CD14-positive monocyte (primary cell): ENCODE results near the gene UBA1. TPM values are rescaled to one million over a fixed set of nuclear protein-coding genes. Genes with fewer than 3 reads are reported as not detected.
A peak's percentile ranks its signal among the peaks of the same experiment; 100 is the strongest.

Source experiments
- DNase-seq, 3 donors: peaks; one replicate each; pipeline ENCODE4 v3.0.0-alpha.2; 2011 to 2022
- H2AFZ ChIP-seq: 2 replicates; pipeline ENCODE4 v1.6.0; 2012; ENCODE audit warnings: mild to moderate bottlenecking, low read depth, low read length, inconsistent platforms; ENCODE audit not compliant: insufficient read depth, poor library complexity, severe bottlenecking
- H3K27ac ChIP-seq, 2 donors: 1 replicate in 1 of 2; 2 replicates in 1 of 2; pipeline ENCODE4 v1.5.1; 2012 to 2013; ENCODE audit warnings: low read length in 2 of 2, control low read depth in 1 of 2, inconsistent platforms in 1 of 2, low read depth in 1 of 2, mild to moderate bottlenecking in 1 of 2
- H3K27me3 ChIP-seq, 2 donors: one replicate each; pipeline versions ENCODE4 v1.6.0 to v1.6.1; 2011 to 2013; ENCODE audit warnings: low read length in 2 of 2; ENCODE audit not compliant: control insufficient read depth in 2 of 2, insufficient read depth in 2 of 2
- H3K36me3 ChIP-seq, 2 donors: replicated peaks in 1 of 2; 1 replicate in 1 of 2; 2 replicates in 1 of 2; pipeline versions ENCODE4 v1.5.1 to v1.6.1; 2012 to 2013; ENCODE audit warnings: low read length in 2 of 2, control low read depth in 1 of 2, inconsistent platforms in 1 of 2, mild to moderate bottlenecking in 1 of 2; ENCODE audit not compliant: insufficient read depth in 2 of 2, control insufficient read depth in 1 of 2
- H3K4me1 ChIP-seq, 2 donors: 1 replicate in 1 of 2; 2 replicates in 1 of 2; pipeline versions ENCODE4 v1.5.1 to v1.6.1; 2012 to 2013; ENCODE audit warnings: low read length in 2 of 2, control low read depth in 1 of 2, inconsistent platforms in 1 of 2, mild to moderate bottlenecking in 1 of 2, moderate library complexity in 1 of 2; ENCODE audit not compliant: insufficient read depth in 2 of 2, control insufficient read depth in 1 of 2
- H3K4me2 ChIP-seq: replicated peaks from 2 replicates; pipeline ENCODE3; 2012; ENCODE audit warnings: low read length, moderate library complexity, mild to moderate bottlenecking; ENCODE audit not compliant: poor library complexity, severe bottlenecking; ENCODE audit errors: extremely low read depth
- H3K4me3 ChIP-seq, 3 experiments: fragments of 200-600 bp in 1 of 3; sonication (generic) in 1 of 3; replicated peaks in 1 of 3; 1 replicate in 2 of 3; 2 replicates in 1 of 3; pipeline ENCODE4 v1.5.1; 2011 to 2013; ENCODE audit warnings: low read length in 3 of 3, mild to moderate bottlenecking in 3 of 3, control low read depth in 2 of 3, low read depth in 2 of 3, inconsistent platforms in 1 of 3, moderate library complexity in 1 of 3
- H3K79me2 ChIP-seq: 2 replicates; pipeline ENCODE4 v1.6.0; 2012; ENCODE audit warnings: mild to moderate bottlenecking, control low read depth, inconsistent platforms, low read length, moderate library complexity; ENCODE audit not compliant: insufficient read depth
- H3K9ac ChIP-seq: 2 replicates; pipeline ENCODE4 v1.6.0; 2017; ENCODE audit warnings: low read length, mild to moderate bottlenecking; ENCODE audit not compliant: insufficient read depth, poor library complexity, severe bottlenecking
- H3K9me3 ChIP-seq, 2 donors: replicated peaks in 1 of 2; 1 replicate in 1 of 2; 2 replicates in 1 of 2; pipeline versions ENCODE4 v1.5.1 to v1.6.1; 2012 to 2013; ENCODE audit warnings: low read length in 2 of 2, control low read depth in 1 of 2; ENCODE audit not compliant: control insufficient read depth in 1 of 2, insufficient read depth in 1 of 2
- H4K20me1 ChIP-seq: 2 replicates; pipeline ENCODE4 v1.6.0; 2012; ENCODE audit warnings: mild to moderate bottlenecking, low read length, control low read depth, moderate library complexity; ENCODE audit not compliant: insufficient read depth
- H3K27ac Mint-ChIP-seq, 7 donors: one replicate each; pipeline ENCODE4 v1.8.0; 2020; ENCODE audit warnings: mild to moderate bottlenecking in 7 of 7, mixed read lengths in 7 of 7, moderate library complexity in 6 of 7, inconsistent platforms in 2 of 7
- H3K27me3 Mint-ChIP-seq, 3 donors: one replicate each; pipeline ENCODE4 v1.8.0; 2021 to 2022; ENCODE audit warnings: low read depth in 3 of 3, mild to moderate bottlenecking in 3 of 3, mixed read lengths in 3 of 3, moderate library complexity in 3 of 3, inconsistent platforms in 1 of 3
- H3K36me3 Mint-ChIP-seq, 2 donors: one replicate each; pipeline ENCODE4 v1.8.0; 2020; ENCODE audit warnings: mixed read lengths in 2 of 2, inconsistent platforms in 1 of 2, mild to moderate bottlenecking in 1 of 2
- H3K4me1 Mint-ChIP-seq: one replicate; pipeline ENCODE4 v1.8.0; 2020; ENCODE audit warnings: mild to moderate bottlenecking, mixed read lengths
- H3K4me3 Mint-ChIP-seq, 2 donors: one replicate each; pipeline ENCODE4 v1.8.0; 2020; ENCODE audit warnings: mild to moderate bottlenecking in 2 of 2, mixed read lengths in 2 of 2, moderate library complexity in 1 of 2
- H3K9me3 Mint-ChIP-seq, 7 donors: one replicate each; pipeline ENCODE4 v1.8.0; 2020 to 2022; ENCODE audit warnings: mixed read lengths in 7 of 7, mild to moderate bottlenecking in 6 of 7, moderate library complexity in 6 of 7, inconsistent platforms in 2 of 7
- WGBS: methylation state at CpG from one replicate; pipeline ENCODE4 v1.1.5; 2013; ENCODE audit warnings: missing lambda C conversion rate; ENCODE audit not compliant: insufficient coverage; 5-methylcytosine and 5-hydroxymethylcytosine counted together
- intact Hi-C, 2 donors: fragments of 100-400 bp; cut with micrococcal nuclease; formaldehyde crosslinking; loops; one replicate each; pipeline versions ENCODE4 v1.15.0 to v1.15.1; 2023
- polyA plus RNA-seq, 3 donors: library from polyadenylated mRNA; depleted of rRNA in 1 of 3; unstranded in 2 of 3; stranded (reverse) in 1 of 3; fragments of 300-500 nt in 2 of 3; fragments of >200 nt in 1 of 3; fragmentation: Illumina TruSeq in 2 of 3; gene quantifications; 1 replicate in 2 of 3; 2 replicates in 1 of 3; pipeline ENCODE4 v1.2.3, GENCODE V29; 2012 to 2021
- TF ChIP-seq, protein P1 (sequence below): fragments of 200-600 bp; IDR thresholded peaks from one replicate; pipeline ENCODE4 v1.8.0; 2022; ENCODE audit warnings: antibody characterized with exemption, mild to moderate bottlenecking

Gene UBA1
- polyA plus RNA-seq, 3 donors: 125 to 157 (median 150) TPM

DNA sequence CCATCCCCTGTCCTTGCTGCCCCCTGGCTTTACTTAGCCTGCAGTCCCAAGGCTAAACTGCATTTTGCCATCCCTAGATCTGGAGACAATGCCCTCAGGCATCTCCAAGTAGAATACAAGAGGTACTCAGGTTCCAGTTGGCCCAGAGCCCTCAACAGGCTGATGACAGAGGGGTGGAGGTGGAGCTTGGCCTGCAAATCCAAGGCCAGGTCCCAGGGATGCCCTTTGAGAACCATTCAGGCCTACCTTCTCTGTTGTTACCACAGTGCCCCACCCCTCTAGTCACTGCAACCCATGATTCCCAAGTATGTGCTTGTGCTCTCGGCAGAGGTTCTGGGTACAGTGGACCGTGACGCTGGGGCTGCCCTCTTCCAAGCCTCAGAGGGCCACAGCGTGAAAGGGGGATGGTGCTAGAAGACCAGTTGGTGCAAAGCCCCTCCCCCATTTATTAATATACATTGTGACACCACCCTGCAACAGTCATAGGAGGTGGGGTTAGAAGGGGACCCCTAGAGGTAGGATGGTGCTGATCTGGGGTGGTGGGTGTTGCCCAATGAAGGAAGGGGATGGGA lies 6.4 kb upstream of the UBA1 start:
- H3K79me2 ChIP-seq: peaks cover 8% of the 10 kb centered on the region
- no peak for DNase-seq
- Mint-ChIP-seq H3K4me3 (no peak overlapping the region), H3K9me3 (peaks cover 0 to 7% (median 0%) of the 10 kb centered on the region in 7 donors), H3K27me3 (peaks cover 0 to 46% (median 3%) of the 10 kb centered on the region in 3 donors), H3K36me3 (peaks cover 33 to 41% of the 10 kb centered on the region in 2 donors), H3K27ac (peak overlapping the region in 1 of 7 donors; percentile 27), H3K4me1 (peaks cover 14% of the 10 kb centered on the region)
- no peaks in the 10 kb centered on the region for H3K9me3 ChIP-seq
- no peak overlapping the region for H2AFZ ChIP-seq
- TF ChIP-seq, protein P1, sequence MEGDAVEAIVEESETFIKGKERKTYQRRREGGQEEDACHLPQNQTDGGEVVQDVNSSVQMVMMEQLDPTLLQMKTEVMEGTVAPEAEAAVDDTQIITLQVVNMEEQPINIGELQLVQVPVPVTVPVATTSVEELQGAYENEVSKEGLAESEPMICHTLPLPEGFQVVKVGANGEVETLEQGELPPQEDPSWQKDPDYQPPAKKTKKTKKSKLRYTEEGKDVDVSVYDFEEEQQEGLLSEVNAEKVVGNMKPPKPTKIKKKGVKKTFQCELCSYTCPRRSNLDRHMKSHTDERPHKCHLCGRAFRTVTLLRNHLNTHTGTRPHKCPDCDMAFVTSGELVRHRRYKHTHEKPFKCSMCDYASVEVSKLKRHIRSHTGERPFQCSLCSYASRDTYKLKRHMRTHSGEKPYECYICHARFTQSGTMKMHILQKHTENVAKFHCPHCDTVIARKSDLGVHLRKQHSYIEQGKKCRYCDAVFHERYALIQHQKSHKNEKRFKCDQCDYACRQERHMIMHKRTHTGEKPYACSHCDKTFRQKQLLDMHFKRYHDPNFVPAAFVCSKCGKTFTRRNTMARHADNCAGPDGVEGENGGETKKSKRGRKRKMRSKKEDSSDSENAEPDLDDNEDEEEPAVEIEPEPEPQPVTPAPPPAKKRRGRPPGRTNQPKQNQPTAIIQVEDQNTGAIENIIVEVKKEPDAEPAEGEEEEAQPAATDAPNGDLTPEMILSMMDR: no peak
- peaks cover 14 to 17% of the 10 kb centered on the region in 2 donors for H3K4me1 ChIP-seq
- no peak overlapping the region for H3K4me3 ChIP-seq
- peaks cover 4% of the 10 kb centered on the region for H4K20me1 ChIP-seq
- WGBS: no CpG with 5 or more reads among the region's 4 CpGs
- peaks cover 26 to 42% of the 10 kb centered on the region in 2 donors for H3K36me3 ChIP-seq
- H3K4me2 ChIP-seq: no peak overlapping the region
- intact Hi-C loops: no loop called here
- H3K9ac ChIP-seq: no peak overlapping the region
- no peak overlapping the region for H3K27ac ChIP-seq
- peaks cover 0 to 3% of the 10 kb centered on the region in 2 donors for H3K27me3 ChIP-seq

DNA sequence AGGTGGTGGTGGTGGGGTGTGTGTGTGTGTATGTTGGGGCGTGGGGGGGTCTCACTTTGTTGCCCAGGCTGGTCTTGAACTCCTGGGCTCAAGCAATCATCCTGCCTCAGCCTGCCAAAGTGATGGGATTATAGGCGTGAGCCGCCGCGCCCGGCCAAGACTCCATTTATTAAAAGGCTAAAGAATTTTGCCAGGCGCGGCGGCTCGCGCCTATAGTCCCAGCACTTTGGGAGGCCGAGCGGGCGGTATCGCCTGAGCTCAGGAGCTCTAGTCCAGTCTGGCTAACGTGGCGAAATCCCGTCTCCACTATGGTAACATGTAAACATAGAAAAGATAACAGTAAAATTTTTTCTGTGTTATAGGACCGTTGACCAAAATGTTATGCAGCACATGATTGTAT lies 3.7 kb upstream of the UBA1 start:
- Histone ChIP-seq H3K4me1 (peaks cover 32 to 33% of the 10 kb centered on the region in 2 donors), H3K27me3 (peaks cover 0 to 3% of the 10 kb centered on the region in 2 donors), H3K79me2 (peaks cover 21% of the 10 kb centered on the region), H3K9ac (no peak overlapping the region), H3K27ac (no peak overlapping the region), H3K9me3 (no peaks in the 10 kb centered on the region), H3K4me3 (no peak overlapping the region), H4K20me1 (no peaks in the 10 kb centered on the region), H3K4me2 (no peak overlapping the region), H3K36me3 (peaks cover 17 to 25% of the 10 kb centered on the region in 2 donors), H2AFZ (no peak overlapping the region)
- Mint-ChIP-seq H3K4me1 (peaks cover 29% of the 10 kb centered on the region), H3K27ac (no peak overlapping the region), H3K36me3 (peaks cover 17 to 23% of the 10 kb centered on the region in 2 donors), H3K27me3 (peaks cover 0 to 38% (median 3%) of the 10 kb centered on the region in 3 donors), H3K9me3 (peaks cover 0 to 7% (median 0%) of the 10 kb centered on the region in 7 donors), H3K4me3 (no peak overlapping the region)
- no peak for DNase-seq
- intact Hi-C loops: loop anchor here (5.0 to 10.0 kb wide), 6 partner anchors 192 to 645 kb away; partner anchors contain the start of genes ZNF41 (in 1 of the 2) and ZNF81 (in 1 of the 2)
- 98% methylated on average over 9 of the region's 19 CpGs for WGBS
- TF ChIP-seq, protein P1: no peak
